HFFc6 (cell line): ENCODE results near the gene AMH. TPM values are rescaled to one million over a fixed set of nuclear protein-coding genes. Genes with fewer than 3 reads are reported as not detected.

Source experiments
- DNase-seq: peaks from one replicate; pipeline ENCODE4 v3.0.0-alpha.2; 2018
- H3K27ac Mint-ChIP-seq: 2 replicates; pipeline ENCODE4 v1.8.0; 2020; ENCODE audit warnings: mild to moderate bottlenecking, mixed read lengths
- H3K27me3 Mint-ChIP-seq: 2 replicates; pipeline ENCODE4 v1.8.0; 2021; ENCODE audit warnings: mild to moderate bottlenecking, moderate library complexity, mixed read lengths; ENCODE audit not compliant: insufficient read depth
- H3K36me3 Mint-ChIP-seq: 2 replicates; pipeline ENCODE4 v1.8.0; 2021; ENCODE audit warnings: low read depth, mixed read lengths
- H3K4me1 Mint-ChIP-seq: 2 replicates; pipeline ENCODE4 v1.8.0; 2020; ENCODE audit warnings: low read depth, mixed read lengths
- H3K4me3 Mint-ChIP-seq: 2 replicates; pipeline ENCODE4 v1.8.0; 2020; ENCODE audit warnings: mild to moderate bottlenecking, moderate library complexity, mixed read lengths
- H3K9me3 Mint-ChIP-seq: 2 replicates; pipeline ENCODE4 v1.8.0; 2020; ENCODE audit warnings: mild to moderate bottlenecking, mixed read lengths
- CTCF ChIP-seq: fragments of 200-600 bp; sonication (generic); IDR thresholded peaks from 2 replicates; pipeline ENCODE4 v1.5.0; 2021; ENCODE audit warnings: antibody characterized with exemption, mild to moderate bottlenecking
- total RNA-seq, 6 experiments: library from RNA; stranded (reverse); fragmentation: NEBNext Ultra II Directional; extraction: Animal tissue kit (Norgen Biotek cat#: 25700); gene quantifications; 2 replicates in 1 of 6; 3 replicates in 5 of 6; pipeline ENCODE4 v1.2.3, GENCODE V29; 2021

The AMH gene
- total RNA-seq, 6 experiments from 2014 or later, result 0.98 to 2.3 (median 1.4) TPM

DNA sequence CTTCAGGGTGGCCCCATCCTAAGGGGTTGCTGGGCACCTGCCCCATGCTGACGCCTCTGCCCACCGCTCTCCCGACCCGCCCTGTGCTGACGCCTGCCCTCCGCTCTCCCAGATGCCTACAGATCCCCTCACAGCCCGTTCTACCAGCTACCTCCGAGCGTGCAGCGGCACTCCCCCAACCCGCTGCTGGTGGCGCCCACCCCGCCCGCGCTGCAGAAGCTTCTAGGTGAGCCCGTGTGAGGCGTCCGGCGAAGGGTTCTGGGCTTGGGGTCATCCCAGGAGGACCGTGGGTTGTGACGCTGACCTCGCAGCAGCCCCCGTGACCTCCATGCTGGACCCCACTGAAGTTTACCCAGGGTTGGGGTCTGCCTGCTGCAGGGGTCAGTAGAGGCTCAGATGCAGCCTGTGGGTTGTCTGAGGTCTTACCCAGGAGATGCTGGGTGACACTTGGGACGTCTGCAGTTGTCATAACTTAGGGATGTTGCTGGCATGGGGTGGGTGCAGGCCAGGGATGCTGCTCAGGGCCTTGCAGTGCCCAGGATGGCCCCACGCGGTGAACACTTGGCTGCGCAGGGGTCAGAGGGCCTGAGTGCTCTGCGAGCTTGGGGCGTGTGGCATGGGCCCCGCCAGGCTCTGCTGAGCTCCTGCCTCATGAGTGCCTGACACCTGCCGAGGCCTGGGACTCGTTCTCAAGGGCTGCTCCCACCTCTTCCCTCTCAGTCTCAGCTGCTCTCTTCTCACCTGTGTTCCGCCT is 38.0 kb upstream of the AMH start:
- Mint-ChIP-seq H3K4me1 (peaks cover 12% of the 10 kb centered on the region), H3K36me3 (peaks cover 20% of the 10 kb centered on the region), H3K9me3 (no peaks in the 10 kb centered on the region), H3K27me3 (peaks cover 2% of the 10 kb centered on the region), H3K4me3 (no peak overlapping the region), H3K27ac (no peak overlapping the region)
- DNase-seq, result no peak
- TF ChIP-seq CTCF, result no peak

GRCh38 chr19:2212861-2213711 is 36.0 kb upstream of the AMH start:
- H3K27ac Mint-ChIP-seq, result no peak overlapping the region; the same call in 1 of the 2 replicates
- H3K4me3 Mint-ChIP-seq, result no peak overlapping the region

DNA sequence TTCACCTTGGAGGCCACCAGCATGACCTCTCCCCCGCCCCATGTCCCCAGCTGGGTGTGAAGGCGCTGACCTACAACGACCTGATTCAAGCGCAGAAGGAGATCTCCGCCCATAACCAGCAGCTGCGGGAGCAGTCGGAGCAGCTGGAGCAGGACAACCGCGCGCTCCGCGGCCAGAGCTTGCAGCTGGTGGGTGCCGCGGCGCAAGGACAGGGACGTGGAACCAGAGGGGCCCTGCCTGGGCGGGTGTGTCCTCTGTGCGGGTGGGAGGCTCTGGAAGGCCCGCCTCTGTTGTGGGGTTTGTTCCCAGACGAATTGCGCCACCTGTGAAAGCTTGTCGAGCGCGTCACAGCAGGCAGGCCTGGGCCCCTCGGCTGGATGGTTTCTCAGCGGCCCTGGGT is 35.3 kb upstream of the AMH start:
- peaks cover 4% of the 10 kb centered on the region for H3K4me1 Mint-ChIP-seq
- no peak for DNase-seq
- peaks cover 6% of the 10 kb centered on the region for H3K27me3 Mint-ChIP-seq
- H3K9me3 Mint-ChIP-seq, result no peaks in the 10 kb centered on the region
- no peak overlapping the region for H3K27ac Mint-ChIP-seq
- peaks cover 25% of the 10 kb centered on the region for H3K36me3 Mint-ChIP-seq
- TF ChIP-seq CTCF, result no peak
- no peak overlapping the region for H3K4me3 Mint-ChIP-seq

More at GRCh38 chr19:2212861-2213711, 36.0 kb upstream of the AMH start:
- Mint-ChIP-seq H3K9me3 (no peaks in the 10 kb centered on the region), H3K27me3 (peaks cover 6% of the 10 kb centered on the region), H3K4me1 (peaks cover 12% of the 10 kb centered on the region), H3K36me3 (peaks cover 25% of the 10 kb centered on the region)
- TF ChIP-seq CTCF, result no peak
- DNase-seq, result no peak

GRCh38 chr19:2214251-2214650 is 34.9 kb upstream of the AMH start:
- Mint-ChIP-seq H3K9me3 (no peaks in the 10 kb centered on the region), H3K4me1 (no peaks in the 10 kb centered on the region; the same call in 1 of the 2 replicates), H3K27ac (no peak overlapping the region), H3K4me3 (no peak overlapping the region), H3K27me3 (peaks cover 6% of the 10 kb centered on the region), H3K36me3 (peaks cover 25% of the 10 kb centered on the region)
- no peak for DNase-seq
- no peak for TF ChIP-seq CTCF

- DNase-seq, result no peak
- H3K27ac Mint-ChIP-seq, result no peak overlapping the region
- H3K27me3 Mint-ChIP-seq, result peaks cover 8% of the 10 kb centered on the region
- H3K4me3 Mint-ChIP-seq, result no peak overlapping the region
- no peaks in the 10 kb centered on the region for H3K9me3 Mint-ChIP-seq
- no peak for TF ChIP-seq CTCF
- H3K36me3 Mint-ChIP-seq, result peaks cover 25% of the 10 kb centered on the region
- no peaks in the 10 kb centered on the region for H3K4me1 Mint-ChIP-seq
Observed at GRCh38 chr19:2215281-2215751, 33.8 kb upstream of the AMH start.
